Parietal lobe (tissue), 2 donors: Measurements from ENCODE around the gene SCCPDH. TPM values are rescaled to one million over a fixed set of nuclear protein-coding genes. Genes with fewer than 3 reads are reported as not detected.

Experiments
- small RNA-seq: library from RNA; depleted of rRNA; stranded (forward); fragments of <200 nt; gene quantifications from one replicate; pipeline ENCODE3, GENCODE V24; 2014; ENCODE audit warnings: low replicate concordance
- total RNA-seq: library from RNA; depleted of rRNA; stranded (reverse); fragments of >200 nt; gene quantifications from one replicate; pipeline ENCODE4 v1.2.3, GENCODE V29; 2014

SCCPDH gene, protein sequence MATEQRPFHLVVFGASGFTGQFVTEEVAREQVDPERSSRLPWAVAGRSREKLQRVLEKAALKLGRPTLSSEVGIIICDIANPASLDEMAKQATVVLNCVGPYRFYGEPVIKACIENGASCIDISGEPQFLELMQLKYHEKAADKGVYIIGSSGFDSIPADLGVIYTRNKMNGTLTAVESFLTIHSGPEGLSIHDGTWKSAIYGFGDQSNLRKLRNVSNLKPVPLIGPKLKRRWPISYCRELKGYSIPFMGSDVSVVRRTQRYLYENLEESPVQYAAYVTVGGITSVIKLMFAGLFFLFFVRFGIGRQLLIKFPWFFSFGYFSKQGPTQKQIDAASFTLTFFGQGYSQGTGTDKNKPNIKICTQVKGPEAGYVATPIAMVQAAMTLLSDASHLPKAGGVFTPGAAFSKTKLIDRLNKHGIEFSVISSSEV
- 54.5 TPM for total RNA-seq

GRCh38 chr1:246724016-246724730, at the start of gene SCCPDH:
Gene SCCPDH (plus strand): TSS chr1:246724409. CDS start chr1:246724423, 14 bp downstream.

Small RNA genes within 50 kb of the gene (small RNA-seq; reads per million reads assigned to genes)
- gene AC113174.1: not detected

Other genes with a start within 250 kb of the SCCPDH start
- 45.4 TPM for gene SMYD3, start 217.1 kb upstream of the SCCPDH start, total RNA-seq
- gene TFB2M, start 158.1 kb upstream of the SCCPDH start, total RNA-seq: 10.6 TPM
- gene CNST, start 158.0 kb upstream of the SCCPDH start, total RNA-seq: 34.7 TPM
- gene AHCTF1, start 207.5 kb downstream of the SCCPDH start, total RNA-seq: 54.1 TPM